Left renal cortex interstitium (tissue), 4 donors: Measurements from ENCODE around the gene PLA2G3. TPM values are rescaled to one million over a fixed set of nuclear protein-coding genes. Genes with fewer than 3 reads are reported as not detected.
"Not testable (repeated sequence)": the region's sequence is repeated elsewhere in the genome, so short reads cannot be mapped to it uniquely, and the experiment has no call there.

ENCODE experiments used
- DNase-seq, 4 donors: peaks; one replicate each; pipeline ENCODE4 v3.0.0-alpha.2; 2013; ENCODE audit warnings: low read depth in 4 of 4, low spot score in 2 of 4, missing footprints in 1 of 4
- polyA plus RNA-seq, 4 donors: library from polyadenylated mRNA; unstranded; fragments of 120-200 nt; gene quantifications; one replicate each; pipeline ENCODE4 v1.2.1, GENCODE V29; 2013; ENCODE audit not compliant: insufficient read length in 4 of 4

PLA2G3 gene
- polyA plus RNA-seq, 4 donors: 0.11 to 0.24 (median 0.20) TPM

GRCh38 chr22:31124811-31125465 is 15.4 kb downstream of the PLA2G3 start:
- no peak for DNase-seq

- DNase-seq: no peak
Measured at GRCh38 chr22:31124290-31124689, 16.0 kb downstream of the PLA2G3 start.

GRCh38 chr22:31123292-31123602 is 17.1 kb downstream of the PLA2G3 start:
- no peak for DNase-seq

- DNase-seq: no peak
Measured at GRCh38 chr22:31122532-31123291, 17.6 kb downstream of the PLA2G3 start, which contains the start of gene INPP5J. Gene INPP5J (plus strand): TSS chr22:31122966. CDS start chr22:31123015, 49 bp downstream.

GRCh38 chr22:31122196-31122531 is 18.1 kb downstream of the PLA2G3 start:
- no peak for DNase-seq

GRCh38 chr22:31121403-31121802 is 18.9 kb downstream of the PLA2G3 start:
- no peak for DNase-seq

- DNase-seq: no peak
Measured at GRCh38 chr22:31120642-31121041, 19.7 kb downstream of the PLA2G3 start.

GRCh38 chr22:31120230-31120629 is 20.1 kb downstream of the PLA2G3 start:
- no peak for DNase-seq

GRCh38 chr22:31119026-31119717 is 21.1 kb downstream of the PLA2G3 start:
- DNase-seq: no peak

GRCh38 chr22:31118046-31118820 is 22.1 kb downstream of the PLA2G3 start:
- DNase-seq: no peak

- not testable (repeated sequence) for DNase-seq
Measured at GRCh38 chr22:31112547-31113091, 27.7 kb downstream of the PLA2G3 start.

GRCh38 chr22:31107894-31108218 is 32.5 kb downstream of the PLA2G3 start:
- DNase-seq: no peak

GRCh38 chr22:31107178-31107893 is 33.0 kb downstream of the PLA2G3 start, which contains the start of gene SELENOM:
Gene SELENOM (minus strand): TSS chr22:31107568. CDS start chr22:31107505, 63 bp downstream.
- DNase-seq: peak; percentile 60 to 92 (median 84)

- no peak for DNase-seq
Measured at GRCh38 chr22:31106731-31107177, 33.6 kb downstream of the PLA2G3 start.

GRCh38 chr22:31106001-31106571 is 34.2 kb downstream of the PLA2G3 start:
- no peak for DNase-seq

GRCh38 chr22:31105282-31105929 is 34.9 kb downstream of the PLA2G3 start:
- DNase-seq: no peak

GRCh38 chr22:31104869-31105268 is 35.4 kb downstream of the PLA2G3 start:
- DNase-seq: no peak

GRCh38 chr22:31103899-31104694 is 36.2 kb downstream of the PLA2G3 start:
- no peak for DNase-seq
